ENCODE measurements around the gene ARHGAP15. TPM values are rescaled to one million over a fixed set of nuclear protein-coding genes. Genes with fewer than 3 reads are reported as not detected.

Gene ARHGAP15
- total RNA-seq, 1 donor: 0.43 TPM

GRCh38 chr2:143433840-143434239 lies 304.6 kb downstream of the ARHGAP15 start:
- no peak overlapping the region for H3K4me3 ChIP-seq (ENCODE audit: low read depth, low read length)
- DNase-seq (ENCODE audit: low read depth): no peak
- no peak for TF ChIP-seq CTCF (IDR thresholded peaks at IDR 0.05; ENCODE audit: insufficient read depth, low read depth, low read length)

- H3K4me3 ChIP-seq (ENCODE audit: low read depth, low read length): no peak overlapping the region
- no peak for DNase-seq (ENCODE audit: low read depth)
- TF ChIP-seq CTCF (IDR thresholded peaks at IDR 0.05; ENCODE audit: insufficient read depth, low read depth, low read length): no peak
Measured at GRCh38 chr2:143434445-143434844, 305.2 kb downstream of the ARHGAP15 start.

GRCh38 chr2:143435131-143435530 lies 305.9 kb downstream of the ARHGAP15 start:
- no peak for TF ChIP-seq CTCF (IDR thresholded peaks at IDR 0.05; ENCODE audit: insufficient read depth, low read depth, low read length)
- no peak for DNase-seq (ENCODE audit: low read depth)
- H3K4me3 ChIP-seq (ENCODE audit: low read depth, low read length): no peak overlapping the region

- H3K4me3 ChIP-seq (ENCODE audit: low read depth, low read length): no peak overlapping the region
- no peak for TF ChIP-seq CTCF (IDR thresholded peaks at IDR 0.05; ENCODE audit: insufficient read depth, low read depth, low read length)
- no peak for DNase-seq (ENCODE audit: low read depth)
Measured at GRCh38 chr2:143436951-143437350, 307.7 kb downstream of the ARHGAP15 start.

GRCh38 chr2:143440411-143441012 lies 311.3 kb downstream of the ARHGAP15 start:
- DNase-seq (ENCODE audit: low read depth): no peak
- no peak overlapping the region for H3K4me3 ChIP-seq (ENCODE audit: low read depth, low read length)
- no peak for TF ChIP-seq CTCF (IDR thresholded peaks at IDR 0.05; ENCODE audit: insufficient read depth, low read depth, low read length)

GRCh38 chr2:143442193-143442592 lies 313.0 kb downstream of the ARHGAP15 start:
- H3K4me3 ChIP-seq (ENCODE audit: low read depth, low read length): no peak overlapping the region
- no peak for DNase-seq (ENCODE audit: low read depth)
- TF ChIP-seq CTCF (IDR thresholded peaks at IDR 0.05; ENCODE audit: insufficient read depth, low read depth, low read length): no peak
